GM12865 (cell line): ENCODE measurements around the gene SFMBT2.
"Not testable (repeated sequence)": the region's sequence is repeated elsewhere in the genome, so short reads cannot be mapped to it uniquely, and the experiment has no call there.

Source experiments
- DNase-seq: peaks from one replicate; pipeline ENCODE4 v3.0.0; 2010; ENCODE audit warnings: low read depth
- H3K4me3 ChIP-seq: 2 replicates; pipeline ENCODE4 v1.5.1; 2011; ENCODE audit warnings: mild to moderate bottlenecking, low read depth, low read length, control low read depth
- TF ChIP-seq, protein P1 (sequence below): IDR thresholded peaks from 2 replicates; pipeline ENCODE4 v1.5.1; 2011; ENCODE audit warnings: low read length, control low read depth, low read depth, inconsistent platforms; ENCODE audit not compliant: insufficient read depth; ENCODE audit errors: missing control alignments

Gene SFMBT2

DNA sequence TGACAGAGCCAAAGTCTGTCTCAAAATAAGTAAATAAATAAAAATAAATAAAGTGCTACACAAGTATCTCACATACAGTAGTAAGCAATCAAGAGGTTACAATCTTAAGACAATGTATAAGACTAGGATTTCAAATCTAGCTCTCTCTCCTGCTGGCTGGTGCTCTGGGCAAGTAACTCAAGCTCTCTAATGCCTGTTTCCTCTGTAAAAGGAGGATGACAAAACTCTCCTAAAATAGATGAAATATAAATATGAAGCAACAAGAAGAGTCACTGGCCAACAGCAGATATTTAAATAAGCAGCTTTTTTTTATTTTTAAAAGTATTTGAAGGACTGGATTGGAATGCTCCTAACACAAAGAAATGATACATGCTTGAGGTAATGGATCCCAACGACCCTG lies 7.2 kb downstream of the SFMBT2 start:
- TF ChIP-seq, protein P1, sequence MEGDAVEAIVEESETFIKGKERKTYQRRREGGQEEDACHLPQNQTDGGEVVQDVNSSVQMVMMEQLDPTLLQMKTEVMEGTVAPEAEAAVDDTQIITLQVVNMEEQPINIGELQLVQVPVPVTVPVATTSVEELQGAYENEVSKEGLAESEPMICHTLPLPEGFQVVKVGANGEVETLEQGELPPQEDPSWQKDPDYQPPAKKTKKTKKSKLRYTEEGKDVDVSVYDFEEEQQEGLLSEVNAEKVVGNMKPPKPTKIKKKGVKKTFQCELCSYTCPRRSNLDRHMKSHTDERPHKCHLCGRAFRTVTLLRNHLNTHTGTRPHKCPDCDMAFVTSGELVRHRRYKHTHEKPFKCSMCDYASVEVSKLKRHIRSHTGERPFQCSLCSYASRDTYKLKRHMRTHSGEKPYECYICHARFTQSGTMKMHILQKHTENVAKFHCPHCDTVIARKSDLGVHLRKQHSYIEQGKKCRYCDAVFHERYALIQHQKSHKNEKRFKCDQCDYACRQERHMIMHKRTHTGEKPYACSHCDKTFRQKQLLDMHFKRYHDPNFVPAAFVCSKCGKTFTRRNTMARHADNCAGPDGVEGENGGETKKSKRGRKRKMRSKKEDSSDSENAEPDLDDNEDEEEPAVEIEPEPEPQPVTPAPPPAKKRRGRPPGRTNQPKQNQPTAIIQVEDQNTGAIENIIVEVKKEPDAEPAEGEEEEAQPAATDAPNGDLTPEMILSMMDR: no peak

DNA sequence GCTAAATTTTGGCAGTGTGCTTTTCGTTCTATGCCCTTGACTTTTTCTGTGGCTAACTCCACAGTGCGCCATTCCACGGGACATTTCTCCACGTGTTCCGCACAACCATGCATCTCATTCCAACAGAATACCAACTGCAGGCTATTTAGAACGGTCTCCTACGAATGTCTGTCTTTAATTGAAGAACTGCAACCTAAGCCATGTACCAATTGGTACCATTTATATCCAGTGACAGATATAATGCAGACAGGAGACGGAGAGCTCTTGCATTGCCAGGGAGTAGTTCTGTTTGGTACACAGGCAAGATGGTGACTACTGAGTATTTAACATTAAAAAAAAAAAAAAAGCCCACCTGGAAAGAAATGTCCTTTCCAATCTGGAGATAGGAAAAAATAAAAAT lies 9.1 kb downstream of the SFMBT2 start:
- no peak for DNase-seq
- TF ChIP-seq, protein P1: no peak
- H3K4me3 ChIP-seq: no peak overlapping the region

More for the DNA sequence above, 7.2 kb downstream of the SFMBT2 start:
- no peak overlapping the region for H3K4me3 ChIP-seq
- DNase-seq: no peak

DNA sequence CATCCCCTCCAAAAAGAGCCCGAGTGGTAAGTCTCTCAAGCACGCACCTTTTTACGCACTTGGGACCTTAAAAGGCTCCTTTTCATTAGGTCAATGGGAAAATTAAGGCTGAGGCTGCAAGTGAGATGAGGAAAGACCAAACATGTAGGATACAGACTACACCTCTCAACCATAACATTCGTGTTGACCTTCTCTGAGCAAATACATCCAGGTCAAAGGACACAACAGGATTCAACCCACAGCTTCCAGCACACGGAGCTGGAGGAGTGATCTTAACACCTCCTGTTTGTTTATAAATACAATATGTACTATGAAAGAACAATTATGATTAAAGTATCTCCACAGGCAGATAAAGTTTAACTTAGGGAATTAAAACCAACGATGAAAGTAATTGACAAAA lies 9.7 kb downstream of the SFMBT2 start:
- no peak for DNase-seq
- H3K4me3 ChIP-seq: no peak overlapping the region
- TF ChIP-seq, protein P1: no peak

DNA sequence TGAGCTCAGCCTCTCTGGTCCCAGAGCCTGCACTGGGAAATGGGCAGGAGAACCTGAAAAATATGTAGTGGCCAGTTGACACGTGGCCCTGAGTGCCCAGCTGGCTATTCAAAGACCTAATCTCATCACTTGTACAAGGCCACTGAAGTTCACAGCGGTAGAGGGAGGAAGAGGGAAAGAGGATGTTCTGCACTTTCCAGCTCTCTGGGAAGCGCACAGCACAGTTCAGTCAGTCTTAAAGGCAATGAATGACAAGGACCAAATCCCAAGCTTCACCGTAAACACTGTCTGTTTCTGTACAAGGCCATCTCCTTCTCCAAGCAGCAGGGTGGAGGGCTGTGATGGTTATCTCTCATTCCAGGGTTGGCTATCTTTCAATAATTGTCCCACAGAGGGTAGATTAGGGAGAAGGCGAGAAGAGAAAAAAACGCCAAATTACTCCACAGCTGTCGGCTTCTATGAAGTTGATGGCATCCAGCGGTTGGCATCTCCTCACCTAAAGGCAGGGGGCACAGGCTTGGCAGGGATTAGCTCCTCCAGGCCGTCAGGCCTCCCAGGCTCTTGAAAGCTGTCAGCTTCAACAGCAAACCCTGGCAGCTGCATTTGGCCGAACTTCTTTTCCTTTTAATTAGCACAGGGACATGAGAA lies 10.6 kb downstream of the SFMBT2 start:
- no peak for DNase-seq
- TF ChIP-seq, protein P1: no peak
- no peak overlapping the region for H3K4me3 ChIP-seq

DNA sequence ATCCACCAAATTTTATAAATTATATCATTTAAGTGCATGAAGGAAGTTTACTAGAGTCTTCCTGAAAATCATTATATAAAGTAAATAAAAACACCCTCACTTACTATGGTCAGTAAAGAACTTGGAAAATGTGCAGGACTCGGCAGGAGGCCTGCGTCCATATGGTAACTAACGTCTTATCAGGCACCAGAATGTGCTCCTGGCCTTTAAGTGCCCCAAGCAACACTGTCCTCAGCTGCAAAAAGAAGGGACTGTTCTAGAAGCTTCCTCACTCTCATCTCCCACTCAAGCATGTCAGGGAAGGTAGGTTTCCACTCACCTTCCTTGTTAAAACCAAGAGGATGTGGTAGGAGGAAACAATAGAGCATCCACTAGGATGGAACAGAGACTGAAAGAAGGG lies 11.3 kb downstream of the SFMBT2 start:
- TF ChIP-seq, protein P1: no peak
- no peak overlapping the region for H3K4me3 ChIP-seq
- no peak for DNase-seq

DNA sequence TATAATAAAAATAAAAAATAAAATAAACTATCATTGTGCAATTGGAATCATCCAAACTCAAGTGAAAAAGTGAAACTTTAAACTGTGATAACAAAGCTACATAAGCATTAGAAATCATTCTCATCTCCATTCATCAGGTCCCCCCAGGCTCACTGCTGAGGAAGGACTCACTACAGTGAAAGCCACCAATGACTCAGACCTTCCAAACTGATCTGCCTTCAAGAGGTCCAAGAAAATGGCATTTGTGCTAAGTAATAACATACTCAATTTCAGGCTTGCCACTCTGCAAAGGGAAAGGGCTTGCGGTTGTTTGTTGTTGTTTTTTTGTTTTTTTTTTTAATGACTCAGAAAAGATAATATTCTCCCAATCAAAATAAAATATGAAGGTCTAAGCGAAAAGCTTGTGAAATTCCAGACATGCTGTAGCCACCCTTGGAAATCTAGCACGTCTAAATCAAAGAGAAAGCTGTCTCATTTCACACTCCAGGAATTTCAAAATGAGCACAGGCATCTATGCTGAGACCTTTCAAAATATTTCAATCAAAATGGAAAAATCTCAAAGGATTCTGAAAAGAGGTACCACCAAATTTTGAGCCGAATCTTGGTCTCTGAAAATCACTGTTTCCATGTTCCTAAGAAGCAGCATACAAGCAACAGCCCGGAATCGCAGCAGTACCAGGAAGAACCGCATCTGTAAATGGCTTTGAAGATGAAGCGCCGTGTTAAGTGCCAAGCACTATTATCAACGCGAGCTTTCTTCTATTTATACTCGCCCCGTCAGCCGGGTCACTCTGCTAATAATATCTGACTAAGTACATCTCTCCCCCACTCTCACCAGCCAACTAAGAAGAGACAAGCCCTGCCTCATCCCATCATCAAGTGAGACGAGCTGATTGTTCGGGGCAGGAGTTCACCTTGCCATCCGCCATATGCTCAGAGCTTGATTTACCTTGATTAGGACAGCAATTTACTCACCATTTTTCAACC lies 13.5 kb downstream of the SFMBT2 start:
- TF ChIP-seq, protein P1: no peak
- no peak overlapping the region for H3K4me3 ChIP-seq
- no peak for DNase-seq

DNA sequence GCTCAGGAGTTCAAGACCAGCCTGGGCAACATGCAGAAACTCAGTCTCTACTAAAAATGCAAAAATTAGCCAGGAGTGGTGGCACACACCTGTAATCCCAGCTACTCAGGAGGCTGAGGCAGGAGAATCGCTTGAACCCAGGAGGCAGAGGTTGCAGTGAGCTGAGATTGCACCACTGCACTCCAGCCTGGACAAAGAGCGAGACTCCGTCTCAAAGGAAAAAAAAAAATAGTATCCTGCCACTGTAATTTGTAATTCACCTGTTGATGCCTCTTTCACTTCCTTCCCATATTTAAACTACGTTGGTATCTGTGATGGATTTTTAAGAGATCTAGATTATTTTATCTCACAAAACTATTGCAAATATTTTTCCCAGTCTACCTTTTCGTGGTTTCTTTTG lies 18.5 kb downstream of the SFMBT2 start:
- not testable (repeated sequence) for DNase-seq, H3K4me3 ChIP-seq
